HepG2 (cell line): Measurements from ENCODE around the gene COL26A1. TPM values are rescaled to one million over a fixed set of nuclear protein-coding genes. Genes with fewer than 3 reads are reported as not detected.

ENCODE experiments used
- CBX1 ChIP-seq: IDR thresholded peaks from one replicate; pipeline ENCODE4 v1.6.1; 2016; ENCODE audit warnings: antibody characterized with exemption, low read depth
- FOSL2 ChIP-seq: sonication (generic); formaldehyde crosslinking; IDR thresholded peaks from 2 replicates; pipeline ENCODE4 v1.4.0; 2020; ENCODE audit warnings: missing genetic modification reagents
- GATAD1 ChIP-seq: IDR thresholded peaks from 2 replicates; pipeline ENCODE4 v1.6.1; 2016; ENCODE audit warnings: missing genetic modification reagents, missing compliant biosample characterization
- GATAD2A ChIP-seq: IDR thresholded peaks from 2 replicates; pipeline ENCODE4 v1.6.1; 2016
- KDM6A ChIP-seq: IDR thresholded peaks from 2 replicates; pipeline ENCODE4 v1.6.1; 2016; ENCODE audit warnings: low read depth
- MED13 ChIP-seq: sonication (generic); formaldehyde crosslinking; IDR thresholded peaks from 2 replicates; pipeline ENCODE4 v1.5.0; 2020; ENCODE audit warnings: missing genetic modification reagents
- NCOR1 ChIP-seq: fragments of 200-600 bp; sonication (generic); IDR thresholded peaks from 2 replicates; pipeline ENCODE4 v1.7.0; 2017; ENCODE audit warnings: antibody characterized with exemption, low read length, borderline replicate concordance
- NFIC ChIP-seq: IDR thresholded peaks from 2 replicates; pipeline ENCODE4 v1.6.1; 2012; ENCODE audit warnings: mild to moderate bottlenecking, low read length, inconsistent platforms
- YY1 ChIP-seq: IDR thresholded peaks from 2 replicates; pipeline ENCODE4 v1.6.1; 2011; ENCODE audit warnings: low read length, low read depth, moderate library complexity, mild to moderate bottlenecking; ENCODE audit not compliant: insufficient read depth, insufficient replicate concordance
- ZBTB7B ChIP-seq: sonication (generic); formaldehyde crosslinking; IDR thresholded peaks from 2 replicates; pipeline ENCODE4 v1.4.0; 2020; ENCODE audit warnings: missing genetic modification reagents
- ZFY ChIP-seq: sonication (generic); formaldehyde crosslinking; IDR thresholded peaks from 2 replicates; pipeline ENCODE4 v1.4.0; 2020; ENCODE audit warnings: missing genetic modification reagents
- ZNF124 ChIP-seq: sonication (generic); formaldehyde crosslinking; IDR thresholded peaks from 2 replicates; pipeline ENCODE4 v1.4.0; 2020; ENCODE audit warnings: missing genetic modification reagents
- ZNF337 ChIP-seq: sonication (generic); formaldehyde crosslinking; IDR thresholded peaks from 2 replicates; pipeline ENCODE4 v1.5.1; 2020; ENCODE audit warnings: missing genetic modification reagents, low read depth, mild to moderate bottlenecking, borderline replicate concordance
- ZNF432 ChIP-seq: sonication (generic); formaldehyde crosslinking; IDR thresholded peaks from 2 replicates; pipeline ENCODE4 v1.5.0; 2020; ENCODE audit warnings: missing genetic modification reagents, mild to moderate bottlenecking, borderline replicate concordance
- ZNF549 ChIP-seq: sonication (generic); formaldehyde crosslinking; IDR thresholded peaks from 2 replicates; pipeline ENCODE4 v1.5.0; 2020; ENCODE audit warnings: missing genetic modification reagents
- ZNF556 ChIP-seq: sonication (generic); formaldehyde crosslinking; IDR thresholded peaks from 2 replicates; pipeline ENCODE4 v1.4.0; 2020; ENCODE audit warnings: mild to moderate bottlenecking, missing genetic modification reagents, borderline replicate concordance
- ZNF598 ChIP-seq: sonication (generic); formaldehyde crosslinking; IDR thresholded peaks from 2 replicates; pipeline ENCODE4 v1.5.1; 2020; ENCODE audit warnings: mild to moderate bottlenecking, missing genetic modification reagents, borderline replicate concordance
- ZNF619 ChIP-seq: sonication (generic); formaldehyde crosslinking; IDR thresholded peaks from 2 replicates; pipeline ENCODE4 v1.4.0; 2020; ENCODE audit warnings: mild to moderate bottlenecking, missing genetic modification reagents
- polyA plus RNA-seq, 8 experiments: library from polyadenylated mRNA; depleted of rRNA in 3 of 8; stranded (reverse) in 7 of 8; unstranded in 1 of 8; fragments of >200 nt; fragmentation: Illumina TruSeq in 4 of 8; extraction: Trizol in 4 of 8; gene quantifications; 2 replicates each; pipeline versions ENCODE4 v1.2.1 to v1.2.3, GENCODE V29; 2011 to 2016; ENCODE audit warnings: low read depth in 4 of 8, missing spikeins in 1 of 8, mixed read lengths in 1 of 8; ENCODE audit not compliant: insufficient read depth in 1 of 8
- total RNA-seq, 5 experiments: library from RNA; depleted of rRNA; stranded (reverse); fragments of >200 nt; fragmentation: Illumina TruSeq; extraction: Trizol; gene quantifications; 2 replicates each; pipeline ENCODE4 v1.2.3, GENCODE V29; 2016; ENCODE audit warnings: low read depth in 1 of 5
- TF ChIP-seq, protein P1 (sequence below): sonication (generic); formaldehyde crosslinking; IDR thresholded peaks from 2 replicates; pipeline ENCODE4 v1.5.0; 2020; ENCODE audit warnings: mild to moderate bottlenecking, missing genetic modification reagents, borderline replicate concordance
- TF ChIP-seq, protein P2 (sequence below): sonication (generic); formaldehyde crosslinking; IDR thresholded peaks from 2 replicates; pipeline ENCODE4 v1.5.0; 2020; ENCODE audit warnings: mild to moderate bottlenecking, missing genetic modification reagents, moderate library complexity
- TF ChIP-seq, protein P3 (sequence below): sonication (generic); formaldehyde crosslinking; IDR thresholded peaks from 2 replicates; pipeline ENCODE4 v1.5.1; 2020; ENCODE audit warnings: missing genetic modification reagents, mild to moderate bottlenecking, borderline replicate concordance

The COL26A1 gene
- total and polyA plus RNA-seq, 2 of the 13 experiments (the other 11 are each of a cell fraction or from before 2014, with no cell fraction given) = 7.8 to 9.2 TPM

DNA sequence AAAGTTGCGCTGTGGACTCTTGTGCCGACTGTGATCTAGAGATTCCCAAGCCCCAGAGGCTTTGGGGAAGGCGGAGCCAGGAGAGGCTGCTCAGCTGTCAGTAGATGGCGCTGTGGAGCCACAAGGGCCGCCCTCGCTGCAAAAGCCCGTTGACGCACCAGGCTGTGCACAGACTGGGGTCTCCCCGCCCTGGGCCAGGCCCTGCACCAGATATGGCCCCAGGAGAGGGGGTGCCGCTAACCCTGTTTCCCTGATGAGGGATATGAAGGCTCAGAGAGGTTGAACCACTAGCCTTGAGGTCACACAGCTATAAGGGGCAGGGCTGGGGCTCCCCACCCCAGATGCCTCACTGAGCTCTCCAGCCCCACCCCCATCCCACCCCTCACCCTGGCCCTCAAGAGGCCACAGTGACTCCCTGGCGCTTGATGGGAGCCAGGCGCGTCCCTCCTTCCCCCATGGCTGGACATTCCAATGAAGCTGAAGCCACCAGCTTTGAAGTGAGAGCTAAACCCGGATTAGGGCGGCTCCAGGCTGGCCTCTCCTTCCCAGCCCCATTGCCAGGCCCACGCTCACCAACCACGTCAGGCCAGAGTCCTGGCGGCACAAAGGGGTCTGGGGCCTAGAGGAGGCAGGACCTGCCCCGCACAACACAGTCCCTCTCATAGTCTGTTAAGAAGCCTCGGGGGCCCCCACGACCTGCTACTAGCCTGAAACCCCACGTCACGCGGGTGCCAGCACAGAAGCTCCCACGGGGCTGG is 240.0 kb downstream of the COL26A1 start (continued):
- TF ChIP-seq ZNF556 (no peak), ZNF619 (CRISPR knock-in tag) (no peak), NFIC (no peak), NCOR1 (no peak), ZFY (CRISPR knock-in tag) (0 out of 2 replicates have a peak, but pooled peaks have one; percentile 28), FOSL2 (CRISPR knock-in tag) (peak; percentile 46), CBX1 (no peak), ZBTB7B (peak; percentile 33; the same call in 1 of the 2 replicates), MED13 (no peak), ZNF337 (no peak), YY1 (peak; percentile 16), ZNF549 (CRISPR knock-in tag) (no peak), GATAD2A (CRISPR knock-in tag) (0 out of 2 replicates have a peak, but pooled peaks have one; percentile 34), ZNF124 (peak; percentile 52; the same call in 1 of the 2 replicates), KDM6A (CRISPR knock-in tag) (no peak), ZNF598 (0 out of 2 replicates have a peak, but pooled peaks have one; percentile 12), ZNF432 (CRISPR knock-in tag) (no peak), GATAD1 (no peak)
- TF ChIP-seq, protein P1, sequence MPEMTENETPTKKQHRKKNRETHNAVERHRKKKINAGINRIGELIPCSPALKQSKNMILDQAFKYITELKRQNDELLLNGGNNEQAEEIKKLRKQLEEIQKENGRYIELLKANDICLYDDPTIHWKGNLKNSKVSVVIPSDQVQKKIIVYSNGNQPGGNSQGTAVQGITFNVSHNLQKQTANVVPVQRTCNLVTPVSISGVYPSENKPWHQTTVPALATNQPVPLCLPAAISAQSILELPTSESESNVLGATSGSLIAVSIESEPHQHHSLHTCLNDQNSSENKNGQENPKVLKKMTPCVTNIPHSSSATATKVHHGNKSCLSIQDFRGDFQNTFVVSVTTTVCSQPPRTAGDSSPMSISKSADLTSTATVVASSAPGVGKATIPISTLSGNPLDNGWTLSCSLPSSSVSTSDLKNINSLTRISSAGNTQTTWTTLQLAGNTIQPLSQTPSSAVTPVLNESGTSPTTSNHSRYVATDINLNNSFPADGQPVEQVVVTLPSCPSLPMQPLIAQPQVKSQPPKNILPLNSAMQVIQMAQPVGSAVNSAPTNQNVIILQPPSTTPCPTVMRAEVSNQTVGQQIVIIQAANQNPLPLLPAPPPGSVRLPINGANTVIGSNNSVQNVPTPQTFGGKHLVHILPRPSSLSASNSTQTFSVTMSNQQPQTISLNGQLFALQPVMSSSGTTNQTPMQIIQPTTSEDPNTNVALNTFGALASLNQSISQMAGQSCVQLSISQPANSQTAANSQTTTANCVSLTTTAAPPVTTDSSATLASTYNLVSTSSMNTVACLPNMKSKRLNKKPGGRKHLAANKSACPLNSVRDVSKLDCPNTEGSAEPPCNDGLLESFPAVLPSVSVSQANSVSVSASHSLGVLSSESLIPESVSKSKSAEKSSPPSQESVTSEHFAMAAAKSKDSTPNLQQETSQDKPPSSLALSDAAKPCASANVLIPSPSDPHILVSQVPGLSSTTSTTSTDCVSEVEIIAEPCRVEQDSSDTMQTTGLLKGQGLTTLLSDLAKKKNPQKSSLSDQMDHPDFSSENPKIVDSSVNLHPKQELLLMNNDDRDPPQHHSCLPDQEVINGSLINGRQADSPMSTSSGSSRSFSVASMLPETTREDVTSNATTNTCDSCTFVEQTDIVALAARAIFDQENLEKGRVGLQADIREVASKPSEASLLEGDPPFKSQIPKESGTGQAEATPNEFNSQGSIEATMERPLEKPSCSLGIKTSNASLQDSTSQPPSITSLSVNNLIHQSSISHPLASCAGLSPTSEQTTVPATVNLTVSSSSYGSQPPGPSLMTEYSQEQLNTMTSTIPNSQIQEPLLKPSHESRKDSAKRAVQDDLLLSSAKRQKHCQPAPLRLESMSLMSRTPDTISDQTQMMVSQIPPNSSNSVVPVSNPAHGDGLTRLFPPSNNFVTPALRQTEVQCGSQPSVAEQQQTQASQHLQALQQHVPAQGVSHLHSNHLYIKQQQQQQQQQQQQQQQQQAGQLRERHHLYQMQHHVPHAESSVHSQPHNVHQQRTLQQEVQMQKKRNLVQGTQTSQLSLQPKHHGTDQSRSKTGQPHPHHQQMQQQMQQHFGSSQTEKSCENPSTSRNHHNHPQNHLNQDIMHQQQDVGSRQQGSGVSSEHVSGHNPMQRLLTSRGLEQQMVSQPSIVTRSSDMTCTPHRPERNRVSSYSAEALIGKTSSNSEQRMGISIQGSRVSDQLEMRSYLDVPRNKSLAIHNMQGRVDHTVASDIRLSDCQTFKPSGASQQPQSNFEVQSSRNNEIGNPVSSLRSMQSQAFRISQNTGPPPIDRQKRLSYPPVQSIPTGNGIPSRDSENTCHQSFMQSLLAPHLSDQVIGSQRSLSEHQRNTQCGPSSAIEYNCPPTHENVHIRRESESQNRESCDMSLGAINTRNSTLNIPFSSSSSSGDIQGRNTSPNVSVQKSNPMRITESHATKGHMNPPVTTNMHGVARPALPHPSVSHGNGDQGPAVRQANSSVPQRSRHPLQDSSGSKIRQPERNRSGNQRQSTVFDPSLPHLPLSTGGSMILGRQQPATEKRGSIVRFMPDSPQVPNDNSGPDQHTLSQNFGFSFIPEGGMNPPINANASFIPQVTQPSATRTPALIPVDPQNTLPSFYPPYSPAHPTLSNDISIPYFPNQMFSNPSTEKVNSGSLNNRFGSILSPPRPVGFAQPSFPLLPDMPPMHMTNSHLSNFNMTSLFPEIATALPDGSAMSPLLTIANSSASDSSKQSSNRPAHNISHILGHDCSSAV (CRISPR knock-in tag) = no peak
- TF ChIP-seq, protein P2, sequence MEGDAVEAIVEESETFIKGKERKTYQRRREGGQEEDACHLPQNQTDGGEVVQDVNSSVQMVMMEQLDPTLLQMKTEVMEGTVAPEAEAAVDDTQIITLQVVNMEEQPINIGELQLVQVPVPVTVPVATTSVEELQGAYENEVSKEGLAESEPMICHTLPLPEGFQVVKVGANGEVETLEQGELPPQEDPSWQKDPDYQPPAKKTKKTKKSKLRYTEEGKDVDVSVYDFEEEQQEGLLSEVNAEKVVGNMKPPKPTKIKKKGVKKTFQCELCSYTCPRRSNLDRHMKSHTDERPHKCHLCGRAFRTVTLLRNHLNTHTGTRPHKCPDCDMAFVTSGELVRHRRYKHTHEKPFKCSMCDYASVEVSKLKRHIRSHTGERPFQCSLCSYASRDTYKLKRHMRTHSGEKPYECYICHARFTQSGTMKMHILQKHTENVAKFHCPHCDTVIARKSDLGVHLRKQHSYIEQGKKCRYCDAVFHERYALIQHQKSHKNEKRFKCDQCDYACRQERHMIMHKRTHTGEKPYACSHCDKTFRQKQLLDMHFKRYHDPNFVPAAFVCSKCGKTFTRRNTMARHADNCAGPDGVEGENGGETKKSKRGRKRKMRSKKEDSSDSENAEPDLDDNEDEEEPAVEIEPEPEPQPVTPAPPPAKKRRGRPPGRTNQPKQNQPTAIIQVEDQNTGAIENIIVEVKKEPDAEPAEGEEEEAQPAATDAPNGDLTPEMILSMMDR = peak; percentile 94
- TF ChIP-seq, protein P3, sequence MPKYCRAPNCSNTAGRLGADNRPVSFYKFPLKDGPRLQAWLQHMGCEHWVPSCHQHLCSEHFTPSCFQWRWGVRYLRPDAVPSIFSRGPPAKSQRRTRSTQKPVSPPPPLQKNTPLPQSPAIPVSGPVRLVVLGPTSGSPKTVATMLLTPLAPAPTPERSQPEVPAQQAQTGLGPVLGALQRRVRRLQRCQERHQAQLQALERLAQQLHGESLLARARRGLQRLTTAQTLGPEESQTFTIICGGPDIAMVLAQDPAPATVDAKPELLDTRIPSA (CRISPR knock-in tag) = no peak
